SK-N-SH (cell line): ENCODE data around the gene ANO2. TPM values are rescaled to one million over a fixed set of nuclear protein-coding genes. Genes with fewer than 3 reads are reported as not detected.

Experiments
- CTCF ChIA-PET: fragments of 300-600, 350-600 bp; formaldehyde crosslinking; extraction: SDS; loops from one replicate; lab custom pipeline; 2021; lab: Yijun Ruan, JAX
- POLR2A ChIA-PET: fragments of 350-600 bp; sonication (Branson Sonifier 250); formaldehyde crosslinking; extraction: SDS; loops from one replicate; lab custom pipeline; 2020; ENCODE audit warnings: antibody characterized with exemption, inconsistent platforms; lab: Yijun Ruan, JAX
- DNase-seq: peaks from one replicate; pipeline ENCODE4 v3.0.0; 2012
- H2AFZ ChIP-seq: fragments of 200-600 bp; sonication (generic); 2 replicates; pipeline ENCODE4 v1.8.1; 2016; ENCODE audit warnings: antibody characterized with exemption, mild to moderate bottlenecking, low read depth
- H3F3A ChIP-seq: fragments of 200-600 bp; sonication (generic); replicated peaks from 2 replicates; pipeline ENCODE3; 2016; ENCODE audit warnings: antibody characterized with exemption, mild to moderate bottlenecking; ENCODE audit not compliant: insufficient read depth
- H3K27ac ChIP-seq, 2 experiments: fragments of 200-500 bp in 1 of 2; fragments of 200-600 bp in 1 of 2; sonication (Bioruptor generic) in 1 of 2; sonication (generic), shearing (Covaris generic) in 1 of 2; 2 replicates each; pipeline versions ENCODE4 v1.5.1 to v1.6.1; 2014 to 2016; ENCODE audit warnings: low read depth in 2 of 2, inconsistent platforms in 1 of 2, low read length in 1 of 2, mild to moderate bottlenecking in 1 of 2, mixed read lengths in 1 of 2
- H3K27me3 ChIP-seq: fragments of 200-600 bp; sonication (generic), shearing (Covaris generic); 2 replicates; pipeline ENCODE4 v1.6.1; 2016; ENCODE audit warnings: mixed run types; ENCODE audit not compliant: insufficient read depth
- H3K36me3 ChIP-seq, 2 experiments: fragments of 200-500 bp in 1 of 2; fragments of 200-600 bp in 1 of 2; sonication (Bioruptor generic) in 1 of 2; sonication (generic) in 1 of 2; replicated peaks in 1 of 2; 2 replicates each; pipeline versions ENCODE3 to v1.5.1; 2014 to 2016; ENCODE audit warnings: low read length in 1 of 2, mild to moderate bottlenecking in 1 of 2; ENCODE audit not compliant: insufficient read depth in 2 of 2, control insufficient read depth in 1 of 2
- H3K4me1 ChIP-seq, 2 experiments: fragments of 200-500 bp in 1 of 2; fragments of 200-600 bp in 1 of 2; sonication (Bioruptor generic) in 1 of 2; sonication (generic), shearing (Covaris generic) in 1 of 2; 2 replicates each; pipeline versions ENCODE4 v1.5.1 to v1.6.1; 2014 to 2016; ENCODE audit warnings: low read depth in 1 of 2, low read length in 1 of 2, mixed run types in 1 of 2; ENCODE audit not compliant: insufficient read depth in 2 of 2, control insufficient read depth in 1 of 2
- H3K4me2 ChIP-seq: fragments of 200-600 bp; sonication (generic), shearing (Covaris generic); 2 replicates; pipeline ENCODE4 v1.6.1; 2017; ENCODE audit warnings: mixed run types
- H3K4me3 ChIP-seq, 2 experiments: fragments of 200-500 bp in 1 of 2; fragments of 200-600 bp in 1 of 2; sonication (Bioruptor generic) in 1 of 2; sonication (generic), shearing (Covaris generic) in 1 of 2; 2 replicates each; pipeline versions ENCODE4 v1.5.1 to v1.8.1; 2014 to 2016; ENCODE audit warnings: low read depth in 2 of 2, inconsistent platforms in 1 of 2, low read length in 1 of 2, mild to moderate bottlenecking in 1 of 2, mixed read lengths in 1 of 2, moderate library complexity in 1 of 2
- H3K79me2 ChIP-seq: fragments of 200-600 bp; sonication (generic); 2 replicates; pipeline ENCODE4 v1.8.1; 2017; ENCODE audit warnings: mild to moderate bottlenecking; ENCODE audit not compliant: insufficient read depth
- H3K9ac ChIP-seq: fragments of 200-600 bp; sonication (generic); 2 replicates; pipeline ENCODE4 v1.6.1; 2017; ENCODE audit warnings: mixed run types
- H3K9me2 ChIP-seq: fragments of 200-600 bp; sonication (generic); 2 replicates; pipeline ENCODE4 v1.6.1; 2017; ENCODE audit warnings: mixed run types
- H3K9me3 ChIP-seq: fragments of 200-600 bp; sonication (generic); 2 replicates; pipeline ENCODE4 v1.6.1; 2017; ENCODE audit warnings: mixed run types, mild to moderate bottlenecking, moderate library complexity
- H4K20me1 ChIP-seq: fragments of 200-600 bp; sonication (generic); 2 replicates; pipeline ENCODE4 v1.6.1; 2017; ENCODE audit warnings: mild to moderate bottlenecking, mixed run types; ENCODE audit not compliant: insufficient read depth
- CHD2 ChIP-seq: fragments of 150-350 bp; IDR thresholded peaks from 2 replicates; pipeline ENCODE4 v1.6.1; 2018; ENCODE audit warnings: low read length; ENCODE audit not compliant: partially characterized antibody
- ELF1 ChIP-seq: IDR thresholded peaks from 2 replicates; pipeline ENCODE4 v1.4.0; 2012
- EP300 ChIP-seq, 2 experiments: IDR thresholded peaks; 2 replicates each; pipeline versions ENCODE4 v1.4.0 to v1.6.1; 2012; ENCODE audit warnings: borderline replicate concordance in 1 of 2, low read depth in 1 of 2, low read length in 1 of 2
- EZH2phosphoT487 ChIP-seq: fragments of 200-600 bp; sonication (generic); IDR thresholded peaks from 2 replicates; pipeline ENCODE4 v1.6.1; 2017; ENCODE audit warnings: low read depth, mixed run types, mild to moderate bottlenecking, antibody characterized with exemption, moderate library complexity, borderline replicate concordance
- FOSL2 ChIP-seq: IDR thresholded peaks from 2 replicates; pipeline ENCODE4 v1.4.0; 2012; ENCODE audit warnings: low read depth, mild to moderate bottlenecking, moderate library complexity, borderline replicate concordance
- FOXJ3 ChIP-seq: sonication (generic); formaldehyde crosslinking; IDR thresholded peaks from 2 replicates; pipeline ENCODE4 v1.5.1; 2020; ENCODE audit warnings: mild to moderate bottlenecking, missing genetic modification reagents
- MXI1 ChIP-seq: IDR thresholded peaks from 2 replicates; pipeline ENCODE4 v1.6.1; 2012; ENCODE audit warnings: mild to moderate bottlenecking, low read depth, low read length, improper control_type of control experiment
- NFIC ChIP-seq: IDR thresholded peaks from 2 replicates; pipeline ENCODE4 v1.4.0; 2012; ENCODE audit warnings: borderline replicate concordance
- RAD21 ChIP-seq: IDR thresholded peaks from 2 replicates; pipeline ENCODE4 v1.6.1; 2012; ENCODE audit warnings: mild to moderate bottlenecking, low read length
- RFX5 ChIP-seq: IDR thresholded peaks from 2 replicates; pipeline ENCODE4 v1.6.1; 2012; ENCODE audit warnings: mild to moderate bottlenecking, improper control_type of control experiment, low read length
- RXRA ChIP-seq: IDR thresholded peaks from 2 replicates; pipeline ENCODE4 v1.4.0; 2012; ENCODE audit warnings: low read depth, mild to moderate bottlenecking, borderline replicate concordance
- SIN3A ChIP-seq: IDR thresholded peaks from 2 replicates; pipeline ENCODE4 v1.6.1; 2012; ENCODE audit warnings: low read depth, mild to moderate bottlenecking, low read length, moderate library complexity, borderline replicate concordance
- SMC3 ChIP-seq: IDR thresholded peaks from 2 replicates; pipeline ENCODE4 v1.6.1; 2012; ENCODE audit warnings: low read depth, low read length, improper control_type of control experiment
- TCF12 ChIP-seq: IDR thresholded peaks from 2 replicates; pipeline ENCODE4 v1.4.0; 2012
- TEAD4 ChIP-seq: IDR thresholded peaks from 2 replicates; pipeline ENCODE4 v1.4.0; 2012; ENCODE audit warnings: mild to moderate bottlenecking, borderline replicate concordance; ENCODE audit not compliant: insufficient read depth
- WGBS: methylation state at CpG from one replicate; pipeline ENCODE4 v1.1.6; 2017; ENCODE audit warnings: low lambda C conversion rate; 5-methylcytosine and 5-hydroxymethylcytosine counted together
- polyA plus RNA-seq, 3 experiments: library from polyadenylated mRNA; depleted of rRNA; stranded (reverse); fragments of >200 nt; gene quantifications; 2 replicates each; pipeline ENCODE4 v1.2.3, GENCODE V29; 2012
- TF ChIP-seq, protein P1 (sequence below): IDR thresholded peaks from 2 replicates; pipeline ENCODE4 v1.6.1; 2012; ENCODE audit warnings: mild to moderate bottlenecking, low read depth, low read length, moderate library complexity
- TF ChIP-seq, protein P2 (sequence below): IDR thresholded peaks from 2 replicates; pipeline ENCODE4 v1.4.0; 2012; ENCODE audit warnings: low read depth, borderline replicate concordance
- TF ChIP-seq, protein P3 (sequence below): IDR thresholded peaks from 2 replicates; pipeline ENCODE4 v1.4.0; 2012; ENCODE audit warnings: low read depth

The ANO2 gene
- polyA plus RNA-seq, 1 of the 3 experiments (the other 2 are of a cell fraction): not detected

DNA sequence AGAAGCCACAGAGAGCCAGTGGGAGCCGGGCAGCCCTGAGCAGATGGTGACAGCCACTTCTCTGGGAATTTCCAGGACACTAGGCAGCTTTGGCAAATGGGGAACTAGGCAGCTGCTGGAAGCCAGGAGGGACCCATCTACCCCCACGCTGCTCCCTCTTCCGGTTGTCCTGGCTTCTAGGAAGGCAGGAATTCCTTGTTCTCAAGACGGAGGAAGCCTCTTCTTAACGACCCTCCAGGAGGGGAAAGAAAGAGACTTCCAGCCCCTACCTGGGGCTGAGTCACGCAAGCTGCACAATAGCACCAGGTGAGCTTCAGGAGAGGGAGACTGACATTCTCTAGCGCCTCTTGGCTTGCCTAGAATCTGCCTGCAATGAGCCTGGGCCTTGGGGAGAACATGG is 141.5 kb downstream of the ANO2 start:
- H3K4me2 ChIP-seq: no peak overlapping the region
- ChIA-PET POLR2A (no interaction called here), CTCF (no interaction called here)
- no peaks in the 10 kb centered on the region for H3F3A ChIP-seq
- no peaks in the 10 kb centered on the region for H3K4me1 ChIP-seq
- no peaks in the 10 kb centered on the region for H3K9me3 ChIP-seq
- no peak overlapping the region for H3K27ac ChIP-seq
- no peaks in the 10 kb centered on the region for H3K9me2 ChIP-seq
- no peaks in the 10 kb centered on the region for H3K36me3 ChIP-seq
- TF ChIP-seq, protein P1, sequence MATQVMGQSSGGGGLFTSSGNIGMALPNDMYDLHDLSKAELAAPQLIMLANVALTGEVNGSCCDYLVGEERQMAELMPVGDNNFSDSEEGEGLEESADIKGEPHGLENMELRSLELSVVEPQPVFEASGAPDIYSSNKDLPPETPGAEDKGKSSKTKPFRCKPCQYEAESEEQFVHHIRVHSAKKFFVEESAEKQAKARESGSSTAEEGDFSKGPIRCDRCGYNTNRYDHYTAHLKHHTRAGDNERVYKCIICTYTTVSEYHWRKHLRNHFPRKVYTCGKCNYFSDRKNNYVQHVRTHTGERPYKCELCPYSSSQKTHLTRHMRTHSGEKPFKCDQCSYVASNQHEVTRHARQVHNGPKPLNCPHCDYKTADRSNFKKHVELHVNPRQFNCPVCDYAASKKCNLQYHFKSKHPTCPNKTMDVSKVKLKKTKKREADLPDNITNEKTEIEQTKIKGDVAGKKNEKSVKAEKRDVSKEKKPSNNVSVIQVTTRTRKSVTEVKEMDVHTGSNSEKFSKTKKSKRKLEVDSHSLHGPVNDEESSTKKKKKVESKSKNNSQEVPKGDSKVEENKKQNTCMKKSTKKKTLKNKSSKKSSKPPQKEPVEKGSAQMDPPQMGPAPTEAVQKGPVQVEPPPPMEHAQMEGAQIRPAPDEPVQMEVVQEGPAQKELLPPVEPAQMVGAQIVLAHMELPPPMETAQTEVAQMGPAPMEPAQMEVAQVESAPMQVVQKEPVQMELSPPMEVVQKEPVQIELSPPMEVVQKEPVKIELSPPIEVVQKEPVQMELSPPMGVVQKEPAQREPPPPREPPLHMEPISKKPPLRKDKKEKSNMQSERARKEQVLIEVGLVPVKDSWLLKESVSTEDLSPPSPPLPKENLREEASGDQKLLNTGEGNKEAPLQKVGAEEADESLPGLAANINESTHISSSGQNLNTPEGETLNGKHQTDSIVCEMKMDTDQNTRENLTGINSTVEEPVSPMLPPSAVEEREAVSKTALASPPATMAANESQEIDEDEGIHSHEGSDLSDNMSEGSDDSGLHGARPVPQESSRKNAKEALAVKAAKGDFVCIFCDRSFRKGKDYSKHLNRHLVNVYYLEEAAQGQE: no peak
- TF ChIP-seq CHD2 (no peak), FOSL2 (no peak), RXRA (no peak), NFIC (no peak), EP300 (IDR thresholded peaks at IDR 0.05; ENCODE audit: borderline replicate concordance in 1 of 2, low read depth in 1 of 2, low read length in 1 of 2) (no peak), RAD21 (no peak)
- TF ChIP-seq, protein P2, sequence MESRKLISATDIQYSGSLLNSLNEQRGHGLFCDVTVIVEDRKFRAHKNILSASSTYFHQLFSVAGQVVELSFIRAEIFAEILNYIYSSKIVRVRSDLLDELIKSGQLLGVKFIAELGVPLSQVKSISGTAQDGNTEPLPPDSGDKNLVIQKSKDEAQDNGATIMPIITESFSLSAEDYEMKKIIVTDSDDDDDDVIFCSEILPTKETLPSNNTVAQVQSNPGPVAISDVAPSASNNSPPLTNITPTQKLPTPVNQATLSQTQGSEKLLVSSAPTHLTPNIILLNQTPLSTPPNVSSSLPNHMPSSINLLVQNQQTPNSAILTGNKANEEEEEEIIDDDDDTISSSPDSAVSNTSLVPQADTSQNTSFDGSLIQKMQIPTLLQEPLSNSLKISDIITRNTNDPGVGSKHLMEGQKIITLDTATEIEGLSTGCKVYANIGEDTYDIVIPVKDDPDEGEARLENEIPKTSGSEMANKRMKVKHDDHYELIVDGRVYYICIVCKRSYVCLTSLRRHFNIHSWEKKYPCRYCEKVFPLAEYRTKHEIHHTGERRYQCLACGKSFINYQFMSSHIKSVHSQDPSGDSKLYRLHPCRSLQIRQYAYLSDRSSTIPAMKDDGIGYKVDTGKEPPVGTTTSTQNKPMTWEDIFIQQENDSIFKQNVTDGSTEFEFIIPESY: no peak
- no peak for DNase-seq
- H3K9ac ChIP-seq: no peak overlapping the region
- 5% methylated on average over 7 of the region's 7 CpGs for WGBS
- H3K79me2 ChIP-seq: no peaks in the 10 kb centered on the region
- no peaks in the 10 kb centered on the region for H4K20me1 ChIP-seq
- H2AFZ ChIP-seq: no peak overlapping the region
- peaks cover 29% of the 10 kb centered on the region for H3K27me3 ChIP-seq
- H3K4me3 ChIP-seq: no peak overlapping the region

DNA sequence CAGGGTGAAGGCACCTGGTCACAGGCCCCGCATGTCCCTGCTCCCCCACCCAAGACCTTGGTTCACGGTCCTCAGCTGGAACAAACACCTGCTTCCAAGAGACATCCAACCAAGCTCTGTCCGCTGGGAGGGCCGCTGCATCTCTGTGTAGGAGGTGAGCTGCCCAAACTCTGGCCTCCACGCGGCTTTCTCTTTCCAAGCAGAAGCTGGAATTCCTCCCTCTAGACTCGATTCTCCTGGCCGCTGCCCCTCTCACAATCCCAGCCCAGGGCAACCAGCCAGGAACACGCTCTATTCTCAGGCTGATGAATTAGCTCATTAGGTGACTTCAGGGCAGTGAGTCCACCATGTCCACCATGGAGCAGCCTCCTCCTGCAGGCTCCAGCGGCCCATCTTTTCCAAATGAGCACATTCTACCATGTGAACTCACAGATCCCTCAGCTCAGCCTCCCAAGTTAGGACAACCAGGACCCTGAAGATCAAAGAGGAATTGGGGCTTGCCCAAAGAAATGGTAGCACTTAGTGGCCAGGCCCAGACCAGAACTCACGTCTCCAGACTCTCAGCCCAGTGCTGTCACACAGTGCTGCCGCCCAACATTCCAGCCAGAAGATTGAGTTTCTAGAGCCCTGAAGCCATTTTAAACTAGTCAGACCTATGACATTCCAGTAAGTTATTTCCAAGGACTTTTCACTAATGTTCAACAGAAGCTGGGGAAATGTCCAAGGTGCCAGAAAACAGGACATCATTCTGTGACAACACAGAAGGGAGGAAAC is 146.6 kb downstream of the ANO2 start:
- Histone ChIP-seq H3K9me3 (no peaks in the 10 kb centered on the region), H3K27me3 (peaks cover 19% of the 10 kb centered on the region), H3K4me1 (no peaks in the 10 kb centered on the region), H3K79me2 (no peaks in the 10 kb centered on the region), H4K20me1 (no peaks in the 10 kb centered on the region), H3K9me2 (no peaks in the 10 kb centered on the region), H3K9ac (no peak overlapping the region), H3F3A (no peaks in the 10 kb centered on the region), H3K27ac (no peak overlapping the region), H3K4me3 (no peak overlapping the region), H2AFZ (no peak overlapping the region), H3K4me2 (no peak overlapping the region), H3K36me3 (no peaks in the 10 kb centered on the region)
- ChIA-PET POLR2A (no interaction called here), CTCF (interaction anchor here (1.0 to 1.2 kb wide), 2 partner anchors 11 to 53 kb away, joined by 5 read pairs; no protein-coding TSS in a partner anchor)
- WGBS: 14% methylated on average over 12 of the region's 12 CpGs
- no peak for DNase-seq
- TF ChIP-seq TCF12 (no peak), RFX5 (no peak), SIN3A (no peak), EZH2phosphoT487 (no peak), MXI1 (no peak), SMC3 (no peak), TEAD4 (no peak), ELF1 (no peak), CHD2 (no peak), FOXJ3 (no peak)
- TF ChIP-seq, protein P3, sequence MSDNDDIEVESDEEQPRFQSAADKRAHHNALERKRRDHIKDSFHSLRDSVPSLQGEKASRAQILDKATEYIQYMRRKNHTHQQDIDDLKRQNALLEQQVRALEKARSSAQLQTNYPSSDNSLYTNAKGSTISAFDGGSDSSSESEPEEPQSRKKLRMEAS: no peak
- TF ChIP-seq, protein P2: no peak
